ENCODE data around the gene BOLA3. TPM values are rescaled to one million over a fixed set of nuclear protein-coding genes. Genes with fewer than 3 reads are reported as not detected.

The BOLA3 gene
- total and polyA plus RNA-seq, 10 of the 15 experiments (the other 5 are each of a cell fraction or from before 2014, with no cell fraction given), result 62.6 to 300 (median 134) TPM

- Histone ChIP-seq H3K4me3 (peak overlapping the region; percentile 98; the same call in 1 of the 2 replicates), H3K9ac (ENCODE audit: control insufficient read depth, insufficient read depth, low read length) (peak overlapping the region; percentile 99; the same call in 1 of the 2 replicates), H3K36me3 (ENCODE audit: control insufficient read depth in 2 of 2, insufficient read depth in 2 of 2, low read length in 1 of 2) (no peaks in the 10 kb centered on the region), H4K20me1 (ENCODE audit: control insufficient read depth, insufficient read depth) (no peaks in the 10 kb centered on the region; the same call in 1 of the 2 replicates), H3K79me2 (ENCODE audit: control insufficient read depth, insufficient read depth, low read length) (peaks cover 45% of the 10 kb centered on the region), H3K4me2 (ENCODE audit: control insufficient read depth, insufficient read depth) (no peak overlapping the region), H3K27ac (ENCODE audit: control insufficient read depth, insufficient read depth) (peak overlapping the region; percentile 96), H3K4me1 (ENCODE audit: control insufficient read depth, insufficient read depth, low read length) (peaks cover 34% of the 10 kb centered on the region), H3K27me3 (replicated peaks in 1 of 2; ENCODE audit: control insufficient read depth in 2 of 2, insufficient read depth in 2 of 2, low read length in 1 of 2) (no peaks in the 10 kb centered on the region), H2AFZ (ENCODE audit: control insufficient read depth, low read depth, low read length) (peak overlapping the region; percentile 70; the same call in 1 of the 2 replicates), H3K9me3 (replicated peaks; ENCODE audit: control insufficient read depth, insufficient read depth, low read length) (no peaks in the 10 kb centered on the region)
- ChIA-PET POLR2A (interaction anchor here (0.6 to 5.6 kb wide), 20 partner anchors 9 to 359 kb away, joined by 3 to 64 read pairs (median 4); partner anchors contain the start of genes MTHFD2 and WBP1), SMC1A (ENCODE audit: uncharacterized antibody, unreplicated experiment) (interaction anchor here (0.7 to 3.7 kb wide), 12 partner anchors 8 to 100 kb away, joined by 3 to 28 read pairs (median 7); partner anchors contain the start of genes BOLA3 and MTHFD2), CTCF (interaction anchor here (0.6 to 8.5 kb wide), 16 partner anchors 10 to 413 kb away, joined by 3 to 90 read pairs (median 4); partner anchors contain the start of gene MTHFD2), RAD21 (ENCODE audit: unreplicated experiment) (interaction anchor here (0.7 to 3.8 kb wide), 16 partner anchors 8 to 357 kb away, joined by 3 to 39 read pairs (median 5); partner anchors contain the start of genes BOLA3, MTHFD2 and STAMBP)
- peak; percentile 16 for ATAC-seq
- WGBS (ENCODE audit: insufficient coverage, insufficient replicate concordance, low lambda C conversion rate, missing lambda C conversion rate), result 36% methylated on average over 20 of the region's 25 CpGs
- intact Hi-C loops (cut with micrococcal nuclease; ENCODE audit: unreplicated experiment), result loop anchor here (2.0 kb wide), 1 partner anchor 58 kb away; no protein-coding TSS in a partner anchor
- FAIRE-seq, result no peak
- BruUV-seq (replicated peaks), result TSS peak; percentile 91
- in situ Hi-C loops (cut with MboI), result no loop called here
- DNase-seq (ENCODE audit: low read depth, low spot score), result no peak
- no peak for TF ChIP-seq BCL3 (IDR thresholded peaks at IDR 0.05; ENCODE audit: borderline replicate concordance, insufficient read depth, low read depth, low read length, poor library complexity, severe bottlenecking)
- TF ChIP-seq ZBTB11 (CRISPR knock-in tag; IDR thresholded peaks at IDR 0.05), result no peak
- no peak; the same call in 1 of the 2 replicates for TF ChIP-seq SREBF1 (IDR thresholded peaks at IDR 0.05; ENCODE audit: low read length)
- TF ChIP-seq SIN3A (IDR thresholded peaks at IDR 0.05; ENCODE audit: low read depth, low read length), result no peak
- no peak for TF ChIP-seq TARDBP (IDR thresholded peaks at IDR 0.05; ENCODE audit: borderline replicate concordance)
- TF ChIP-seq E2F4 (IDR thresholded peaks at IDR 0.05; ENCODE audit: low read depth, low read length), result no peak
- no peak for TF ChIP-seq RCOR1 (conservative IDR thresholded peaks at IDR 0.05; ENCODE audit: low read depth, low read length)
- TF ChIP-seq YBX1 (IDR thresholded peaks at IDR 0.05), result no peak
- TF ChIP-seq GATAD2B (conservative IDR thresholded peaks at IDR 0.05; ENCODE audit: low read depth), result no peak
- no peak for TF ChIP-seq EZH2 (IDR thresholded peaks at IDR 0.05; ENCODE audit: borderline replicate concordance, control insufficient read depth, low read depth, low read length)
- TF ChIP-seq BCLAF1 (IDR thresholded peaks at IDR 0.05), result no peak
- no peak for TF ChIP-seq STAT1 (conservative IDR thresholded peaks at IDR 0.05)
- no peak for TF ChIP-seq ZNF207 (IDR thresholded peaks at IDR 0.05; ENCODE audit: borderline replicate concordance)
Observed at GRCh38 chr2:74179063-74179865, 31.6 kb upstream of the BOLA3 start.
